Osteoblast (primary cell): ENCODE results near the gene MED10. TPM values are rescaled to one million over a fixed set of nuclear protein-coding genes. Genes with fewer than 3 reads are reported as not detected.

Source experiments
- DNase-seq: peaks from one replicate; pipeline ENCODE4 v3.0.0; 2011; ENCODE audit warnings: low spot score, mixed read lengths; ENCODE audit not compliant: insufficient read length; ENCODE audit errors: missing footprints
- H2AFZ ChIP-seq: 2 replicates; pipeline ENCODE4 v1.6.0; 2011; ENCODE audit warnings: mild to moderate bottlenecking, low read length
- H3K27ac ChIP-seq: 2 replicates; pipeline ENCODE4 v1.5.1; 2011; ENCODE audit warnings: mild to moderate bottlenecking, low read depth, low read length, moderate library complexity
- H3K27me3 ChIP-seq: 2 replicates; pipeline ENCODE4 v1.6.0; 2012; ENCODE audit warnings: mild to moderate bottlenecking, control low read depth, inconsistent platforms, low read length, moderate library complexity; ENCODE audit not compliant: insufficient read depth
- H3K36me3 ChIP-seq: 2 replicates; pipeline ENCODE4 v1.5.1; 2011; ENCODE audit warnings: mild to moderate bottlenecking, low read length, control low read depth, moderate library complexity; ENCODE audit not compliant: insufficient read depth
- H3K4me1 ChIP-seq: 2 replicates; pipeline ENCODE4 v1.5.1; 2011; ENCODE audit warnings: mild to moderate bottlenecking, low read length, control low read depth, moderate library complexity; ENCODE audit not compliant: insufficient read depth
- H3K4me2 ChIP-seq: 2 replicates; pipeline ENCODE4 v1.6.0; 2011; ENCODE audit warnings: mild to moderate bottlenecking, low read length; ENCODE audit not compliant: insufficient read depth
- H3K4me3 ChIP-seq: fragments of 200-600 bp; sonication (generic); 3 replicates; pipeline ENCODE4 v1.5.1; 2012; ENCODE audit warnings: mild to moderate bottlenecking, low read length, inconsistent platforms; ENCODE audit not compliant: insufficient read depth
- H3K79me2 ChIP-seq: 2 replicates; pipeline ENCODE4 v1.6.0; 2012; ENCODE audit warnings: mild to moderate bottlenecking, low read length, control low read depth, inconsistent platforms; ENCODE audit not compliant: insufficient read depth
- H3K9me3 ChIP-seq: 2 replicates; pipeline ENCODE4 v1.5.1; 2011; ENCODE audit warnings: low read depth, low read length, control low read depth
- H4K20me1 ChIP-seq: 2 replicates; pipeline ENCODE4 v1.6.0; 2012; ENCODE audit warnings: mild to moderate bottlenecking, low read length, control low read depth; ENCODE audit not compliant: insufficient read depth
- CTCF ChIP-seq: IDR thresholded peaks from 2 replicates; pipeline ENCODE4 v1.5.1; 2011; ENCODE audit warnings: mild to moderate bottlenecking, low read depth, low read length, moderate library complexity; ENCODE audit errors: extremely low read depth
- total RNA-seq: library from RNA; depleted of rRNA; stranded (reverse); fragments of >200 nt; gene quantifications from 2 replicates; pipeline ENCODE4 v1.2.3, GENCODE V29; 2012

MED10 gene
- total RNA-seq, 1 donor = 13.4 TPM

DNA sequence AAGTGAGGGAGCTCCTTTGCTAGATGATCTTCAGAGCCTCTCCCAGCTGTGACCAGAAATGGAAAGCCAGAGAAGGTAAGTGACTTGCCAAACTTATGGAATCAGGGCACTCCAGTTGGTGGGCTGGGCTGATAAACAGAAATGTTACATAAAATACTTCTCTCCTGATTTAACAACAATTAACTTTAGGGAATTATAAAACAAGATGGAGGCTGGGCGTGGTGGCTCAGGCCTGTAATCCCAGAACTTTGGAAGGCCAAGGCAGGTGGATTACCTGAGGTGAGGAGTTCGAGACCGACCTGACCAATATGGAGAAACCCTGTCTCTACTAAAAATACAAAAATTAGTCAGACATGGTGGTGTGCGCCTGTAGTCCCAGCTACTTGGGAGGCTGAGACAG, 899 bp upstream of the MED10 start:
- H2AFZ ChIP-seq = peak overlapping the region; percentile 95
- no peak for TF ChIP-seq CTCF
- H3K4me3 ChIP-seq = no peak overlapping the region
- H3K27me3 ChIP-seq = no peaks in the 10 kb centered on the region
- peaks cover 26% of the 10 kb centered on the region for H3K36me3 ChIP-seq
- H3K4me1 ChIP-seq = peaks cover 14% of the 10 kb centered on the region
- H3K4me2 ChIP-seq = peak overlapping the region; percentile 90
- peaks cover 22% of the 10 kb centered on the region for H4K20me1 ChIP-seq
- no peak for DNase-seq
- peaks cover 43% of the 10 kb centered on the region for H3K79me2 ChIP-seq
- H3K9me3 ChIP-seq = no peaks in the 10 kb centered on the region
- no peak overlapping the region for H3K27ac ChIP-seq

DNA sequence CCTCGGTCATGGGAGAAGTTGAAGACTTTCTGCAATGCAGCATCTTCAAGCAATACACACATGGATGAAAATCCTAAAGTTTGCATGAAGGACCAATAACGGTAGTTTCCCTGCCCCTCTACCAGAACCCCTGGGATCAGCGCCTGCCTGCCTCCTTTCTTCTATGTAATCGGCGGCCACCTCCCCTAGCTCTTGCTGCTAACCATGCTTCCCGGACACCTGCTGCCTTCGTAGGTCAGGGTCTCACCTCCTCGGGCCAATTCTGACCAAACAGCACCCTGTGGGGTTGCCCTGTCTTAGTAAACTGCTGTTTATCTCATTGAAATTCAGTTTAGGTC, 388 bp upstream of the MED10 start:
- no peak overlapping the region for H3K27ac ChIP-seq
- peaks cover 14% of the 10 kb centered on the region for H3K4me1 ChIP-seq
- peak overlapping the region; percentile 90 for H3K4me2 ChIP-seq
- H3K4me3 ChIP-seq = peak overlapping the region; percentile 77
- peak overlapping the region; percentile 95 for H2AFZ ChIP-seq
- peaks cover 22% of the 10 kb centered on the region for H4K20me1 ChIP-seq
- H3K79me2 ChIP-seq = peaks cover 45% of the 10 kb centered on the region
- no peak for TF ChIP-seq CTCF
- H3K27me3 ChIP-seq = no peaks in the 10 kb centered on the region
- H3K9me3 ChIP-seq = no peaks in the 10 kb centered on the region
- peaks cover 31% of the 10 kb centered on the region for H3K36me3 ChIP-seq
- no peak for DNase-seq

DNA sequence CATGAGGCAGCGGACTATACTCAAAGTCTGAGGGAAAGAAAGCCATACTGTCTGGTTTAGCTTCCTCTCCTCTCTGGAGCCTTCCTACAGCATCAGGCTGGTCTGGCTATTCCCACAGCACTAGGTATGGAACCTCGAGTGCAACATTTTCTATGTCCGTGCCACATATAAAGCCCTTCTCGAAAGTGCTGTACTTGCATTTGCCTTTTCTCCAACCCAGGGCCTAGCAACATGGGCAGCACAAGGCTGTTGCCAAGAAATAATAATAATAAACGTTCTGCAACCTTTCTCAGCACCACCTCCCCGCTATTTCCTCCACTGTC, 804 bp downstream of the MED10 start:
- peak; percentile 18 for DNase-seq
- H3K36me3 ChIP-seq = peaks cover 43% of the 10 kb centered on the region

GRCh38 chr5:6376974-6377520, 1.3 kb downstream of the MED10 start:
- Histone ChIP-seq H3K9me3 (no peaks in the 10 kb centered on the region), H3K4me3 (peak overlapping the region; percentile 77), H3K4me1 (peaks cover 14% of the 10 kb centered on the region), H3K36me3 (peaks cover 48% of the 10 kb centered on the region), H4K20me1 (peaks cover 24% of the 10 kb centered on the region), H3K27ac (no peak overlapping the region), H3K27me3 (no peaks in the 10 kb centered on the region), H3K4me2 (peak overlapping the region; percentile 90), H2AFZ (no peak overlapping the region), H3K79me2 (peaks cover 50% of the 10 kb centered on the region)
- no peak for DNase-seq
- no peak for TF ChIP-seq CTCF

More for the DNA sequence above, 804 bp downstream of the MED10 start:
- Histone ChIP-seq H2AFZ (peak overlapping the region; percentile 85), H3K27ac (peak overlapping the region; percentile 85), H3K27me3 (no peaks in the 10 kb centered on the region), H4K20me1 (peaks cover 24% of the 10 kb centered on the region), H3K9me3 (no peaks in the 10 kb centered on the region), H3K4me1 (peaks cover 14% of the 10 kb centered on the region), H3K4me3 (peak overlapping the region; percentile 77), H3K79me2 (peaks cover 50% of the 10 kb centered on the region), H3K4me2 (peak overlapping the region; percentile 90)
- no peak for TF ChIP-seq CTCF
